Spleen (tissue), 11 donors: Measurements from ENCODE around the gene IGFBP3. TPM values are rescaled to one million over a fixed set of nuclear protein-coding genes. Genes with fewer than 3 reads are reported as not detected.

Experiments
- DNase-seq: peaks from one replicate; pipeline ENCODE4 v3.0.0-alpha.2; 2020
- H3K27ac ChIP-seq, 8 donors: fragments of 200-600 bp; sonication (generic) in 7 of 8; 1 replicate in 4 of 8; 2 replicates in 4 of 8; pipeline versions ENCODE4 v1.5.0 to v1.8.0; 2016 to 2021; ENCODE audit warnings: inconsistent platforms in 4 of 8, mild to moderate bottlenecking in 4 of 8, moderate library complexity in 1 of 8
- H3K27me3 ChIP-seq, 7 donors: fragments of 200-600 bp; sonication (generic) in 6 of 7; replicated peaks in 1 of 7; 1 replicate in 4 of 7; 2 replicates in 3 of 7; pipeline versions ENCODE4 v1.5.0 to v1.8.0; 2016 to 2021; ENCODE audit warnings: inconsistent platforms in 3 of 7, mild to moderate bottlenecking in 1 of 7
- H3K36me3 ChIP-seq, 6 donors: fragments of 200-600 bp; sonication (generic) in 5 of 6; 1 replicate in 4 of 6; 2 replicates in 2 of 6; pipeline versions ENCODE4 v1.5.0 to v1.8.0; 2016 to 2021; ENCODE audit warnings: inconsistent platforms in 2 of 6
- H3K4me1 ChIP-seq, 6 donors: fragments of 200-600 bp; sonication (generic) in 5 of 6; 1 replicate in 3 of 6; 2 replicates in 3 of 6; pipeline versions ENCODE4 v1.5.0 to v1.8.0; 2016 to 2021; ENCODE audit warnings: inconsistent platforms in 3 of 6
- H3K4me3 ChIP-seq, 8 donors: fragments of 200-600 bp; sonication (generic) in 7 of 8; 1 replicate in 4 of 8; 2 replicates in 4 of 8; pipeline versions ENCODE4 v1.5.0 to v1.8.0; 2016 to 2021; ENCODE audit warnings: inconsistent platforms in 4 of 8, mild to moderate bottlenecking in 4 of 8, moderate library complexity in 2 of 8
- H3K9me3 ChIP-seq, 8 donors: fragments of 200-600 bp; sonication (generic) in 7 of 8; 1 replicate in 4 of 8; 2 replicates in 4 of 8; pipeline versions ENCODE4 v1.5.0 to v1.8.0; 2016 to 2021; ENCODE audit warnings: inconsistent platforms in 4 of 8
- POLR2A ChIP-seq, 3 donors: fragments of 450-650 bp; IDR thresholded peaks; one replicate each; pipeline ENCODE4 v1.5.1; 2017; ENCODE audit warnings: antibody characterized with exemption in 3 of 3, mild to moderate bottlenecking in 1 of 3
- POLR2AphosphoS5 ChIP-seq, 3 donors: sonication (generic); formaldehyde crosslinking; IDR thresholded peaks; one replicate each; pipeline ENCODE4 v1.5.1; 2017; ENCODE audit warnings: antibody characterized with exemption in 3 of 3
- WGBS, 5 donors: extraction: QIAGEN DNeasy Blood & Tissue Kit in 3 of 5; methylation state at CpG; one replicate each; pipeline versions ENCODE4 v1.1.5 to v1.1.7; 2013 to 2018; 5-methylcytosine and 5-hydroxymethylcytosine counted together
- intact Hi-C: fragments of 100-400 bp; cut with DNase I; formaldehyde crosslinking; loops from one replicate; pipeline ENCODE4 v1.15.0; 2023; ENCODE audit warnings: low total_unique reads
- polyA plus RNA-seq, 3 donors: library from polyadenylated mRNA; stranded (reverse); fragments of 200-250 nt; gene quantifications; one replicate each; pipeline ENCODE4 v1.2.1, GENCODE V29; 2013
- total RNA-seq, 7 donors: library from RNA; depleted of rRNA in 3 of 7; stranded (reverse); fragments of >200 nt in 3 of 7; fragmentation: NEBNext Ultra II Directional in 4 of 7; extraction: Animal tissue kit (Norgen Biotek cat#: 25700) in 4 of 7; gene quantifications; one replicate each; pipeline versions ENCODE4 v1.1.0 to v1.2.1, GENCODE V29; 2016 to 2021
- TF ChIP-seq, protein P1 (sequence below), 11 experiments: fragments of 200-600 bp in 7 of 11; fragments of 450-650 bp in 4 of 11; sonication (generic) in 4 of 11; IDR thresholded peaks in 8 of 11; conservative IDR thresholded peaks in 3 of 11; 1 replicate in 7 of 11; 2 replicates in 4 of 11; pipeline versions ENCODE4 v1.4.0 to v1.8.0; 2016 to 2021; ENCODE audit warnings: antibody characterized with exemption in 11 of 11, inconsistent platforms in 4 of 11, mild to moderate bottlenecking in 1 of 11
- donor health status: healthy with polysubstance abuse.
- donor health status: DM: no; HTN: no; CAD: no; lungs with moderate emphysema.
- donor health status: DM: no; HTN: no; CAD: no.
- donor health status: Bipolar disorder and iron deficiency.
- donor health status: healthy.
- donor health status: DM: no; HTN: no; CAD: no.
- donor health status: DM: yes; HTN: yes; CAD: no.

The IGFBP3 gene
- total and polyA plus RNA-seq, 10 donors, result 27.2 to 165 (median 79.8) TPM

DNA sequence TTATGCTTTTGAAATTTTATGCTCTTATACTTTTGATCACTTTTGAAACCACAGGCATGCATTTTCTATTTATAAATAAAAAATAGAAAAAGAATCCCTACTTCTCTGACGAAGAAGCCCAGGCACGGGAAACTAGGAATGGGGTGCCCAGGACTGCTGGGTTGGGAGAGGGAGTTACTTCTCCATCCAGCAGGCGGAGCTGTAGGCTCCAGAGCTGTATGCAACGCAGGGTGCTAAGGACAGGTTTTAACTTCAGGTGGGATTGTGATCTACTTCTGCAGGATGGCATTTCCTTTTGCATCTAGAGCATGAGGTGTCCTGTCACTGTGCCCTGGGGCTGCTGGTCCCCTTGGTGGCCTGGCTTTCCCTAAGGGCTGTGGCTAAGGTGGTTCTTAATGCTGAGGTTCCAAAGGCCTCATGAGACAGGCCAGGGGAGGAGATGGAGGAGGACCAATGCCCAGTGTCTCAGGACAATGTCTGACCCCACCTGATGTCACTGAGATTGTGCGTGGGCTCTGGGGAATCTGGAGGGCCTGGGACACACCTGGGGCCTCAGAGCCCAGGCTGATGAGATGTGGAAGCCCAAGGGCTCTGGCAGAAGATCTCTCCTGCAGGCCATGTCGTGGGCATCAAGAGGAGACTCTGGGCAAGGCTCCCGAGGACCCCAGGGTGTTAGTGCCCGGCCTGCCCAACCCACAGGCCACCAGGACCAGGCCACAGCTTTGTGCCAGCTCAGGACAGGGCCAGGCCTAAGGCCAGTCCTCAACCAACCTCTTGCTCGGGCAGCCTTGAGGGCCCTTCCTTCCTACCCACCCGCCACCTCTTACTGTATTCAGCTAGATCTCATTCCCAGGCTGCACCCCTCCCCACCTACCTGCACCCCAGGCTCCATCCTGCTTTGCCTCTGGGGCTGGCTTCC is 48.7 kb downstream of the IGFBP3 start:
- H3K4me3 ChIP-seq, result no peak overlapping the region
- intact Hi-C loops, result no loop called here
- peaks cover 0 to 6% (median 0%) of the 10 kb centered on the region in 8 donors for H3K9me3 ChIP-seq
- no peak overlapping the region for H3K27ac ChIP-seq
- H3K36me3 ChIP-seq, result no peaks in the 10 kb centered on the region
- H3K4me1 ChIP-seq, result no peaks in the 10 kb centered on the region
- no peak for TF ChIP-seq POLR2AphosphoS5 (IDR thresholded peaks at IDR 0.05)
- TF ChIP-seq, protein P1, sequence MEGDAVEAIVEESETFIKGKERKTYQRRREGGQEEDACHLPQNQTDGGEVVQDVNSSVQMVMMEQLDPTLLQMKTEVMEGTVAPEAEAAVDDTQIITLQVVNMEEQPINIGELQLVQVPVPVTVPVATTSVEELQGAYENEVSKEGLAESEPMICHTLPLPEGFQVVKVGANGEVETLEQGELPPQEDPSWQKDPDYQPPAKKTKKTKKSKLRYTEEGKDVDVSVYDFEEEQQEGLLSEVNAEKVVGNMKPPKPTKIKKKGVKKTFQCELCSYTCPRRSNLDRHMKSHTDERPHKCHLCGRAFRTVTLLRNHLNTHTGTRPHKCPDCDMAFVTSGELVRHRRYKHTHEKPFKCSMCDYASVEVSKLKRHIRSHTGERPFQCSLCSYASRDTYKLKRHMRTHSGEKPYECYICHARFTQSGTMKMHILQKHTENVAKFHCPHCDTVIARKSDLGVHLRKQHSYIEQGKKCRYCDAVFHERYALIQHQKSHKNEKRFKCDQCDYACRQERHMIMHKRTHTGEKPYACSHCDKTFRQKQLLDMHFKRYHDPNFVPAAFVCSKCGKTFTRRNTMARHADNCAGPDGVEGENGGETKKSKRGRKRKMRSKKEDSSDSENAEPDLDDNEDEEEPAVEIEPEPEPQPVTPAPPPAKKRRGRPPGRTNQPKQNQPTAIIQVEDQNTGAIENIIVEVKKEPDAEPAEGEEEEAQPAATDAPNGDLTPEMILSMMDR (IDR thresholded peaks at IDR 0.05 in 8 of 11, conservative IDR thresholded peaks at IDR 0.05 in 3 of 11), result peak in 1 of 11 experiments; percentile 42
- H3K27me3 ChIP-seq, result peaks cover 0 to 5% (median 0%) of the 10 kb centered on the region in 7 donors
- WGBS, 5 donors, result 68 to 72% (median 70%) methylated on average over 6 to 10 of the region's 10 CpGs
- no peak for DNase-seq

DNA sequence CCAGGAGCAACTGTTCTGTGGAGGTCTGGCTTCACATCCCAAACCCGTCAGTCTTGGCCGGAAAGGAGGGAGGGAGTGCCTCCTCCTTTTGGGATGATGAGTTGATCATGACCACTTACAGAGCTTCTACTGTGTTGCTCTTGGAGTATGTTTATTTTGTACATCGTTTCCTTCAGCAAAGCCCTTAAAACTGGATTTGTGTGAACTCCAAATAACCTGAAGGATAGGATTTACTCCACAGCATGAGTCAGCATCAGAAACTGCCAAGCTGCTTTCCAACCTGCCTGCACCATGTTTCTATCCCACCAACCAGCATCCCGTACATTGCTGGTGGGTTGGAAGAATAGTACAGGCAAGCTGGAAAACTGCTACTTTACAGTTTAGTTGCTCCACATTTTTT is 51.6 kb downstream of the IGFBP3 start:
- whole genome bisulfite sequencing, 5 donors, result 80 to 82% (median 81%) methylated on average over 4 of the region's 4 CpGs
- intact Hi-C loops, result no loop called here

DNA sequence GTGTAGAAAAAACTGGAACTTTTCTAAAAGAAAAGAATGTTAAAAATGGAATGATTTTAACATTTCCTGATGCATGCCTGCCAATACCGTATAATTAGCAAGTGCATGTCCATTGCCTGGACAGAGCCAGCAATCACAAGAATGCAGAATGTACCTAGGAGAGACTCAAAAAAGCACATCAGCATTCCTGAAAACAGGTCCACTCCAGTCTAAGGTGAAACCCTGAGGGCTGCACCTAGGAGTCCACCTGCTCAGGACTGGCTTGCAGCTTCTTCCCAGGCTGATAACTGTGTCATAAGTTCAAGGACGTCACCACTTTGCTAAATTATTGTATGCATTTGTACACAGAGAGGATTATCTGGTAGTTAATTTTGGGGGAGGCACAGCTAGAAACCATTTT is 53.6 kb downstream of the IGFBP3 start:
- TF ChIP-seq, protein P1 (IDR thresholded peaks at IDR 0.05 in 8 of 11, conservative IDR thresholded peaks at IDR 0.05 in 3 of 11), result no peak
- 70 to 84% (median 75%) methylated on average over 2 of the region's 2 CpGs for WGBS, 5 donors
- no peak for DNase-seq
- Histone ChIP-seq H3K4me1 (no peaks in the 10 kb centered on the region), H3K27me3 (peaks cover 0 to 33% (median 0%) of the 10 kb centered on the region in 7 donors), H3K27ac (no peak overlapping the region), H3K36me3 (no peaks in the 10 kb centered on the region), H3K4me3 (no peak overlapping the region), H3K9me3 (peaks cover 0 to 6% (median 0%) of the 10 kb centered on the region in 8 donors)
- intact Hi-C loops, result no loop called here

More for the DNA sequence above, 51.6 kb downstream of the IGFBP3 start:
- peaks cover 0 to 19% (median 0%) of the 10 kb centered on the region in 7 donors for H3K27me3 ChIP-seq
- no peak for DNase-seq
- H3K4me1 ChIP-seq, result no peaks in the 10 kb centered on the region
- no peak overlapping the region for H3K27ac ChIP-seq
- no peak overlapping the region for H3K4me3 ChIP-seq
- H3K9me3 ChIP-seq, result peaks cover 0 to 6% (median 0%) of the 10 kb centered on the region in 8 donors
- TF ChIP-seq, protein P1 (IDR thresholded peaks at IDR 0.05 in 8 of 11, conservative IDR thresholded peaks at IDR 0.05 in 3 of 11), result no peak
- TF ChIP-seq POLR2A (IDR thresholded peaks at IDR 0.05) (no peak), POLR2AphosphoS5 (IDR thresholded peaks at IDR 0.05) (no peak)
- H3K36me3 ChIP-seq, result no peaks in the 10 kb centered on the region
